OCI-LY3 (cell line): ENCODE data around the gene MAB21L2.
"Not testable (repeated sequence)": the region's sequence is repeated elsewhere in the genome, so short reads cannot be mapped to it uniquely, and the experiment has no call there.

ENCODE experiments used
- H2AFZ ChIP-seq: fragments of 200-600, 300-600 bp; shearing (Covaris generic); 2 replicates; pipeline ENCODE4 v1.6.0; 2014; ENCODE audit warnings: antibody characterized with exemption, low read depth, low read length
- H3K27ac ChIP-seq: fragments of 200-600, 300-600 bp; sonication (generic); 2 replicates; pipeline ENCODE4 v1.5.1; 2014; ENCODE audit warnings: mild to moderate bottlenecking, low read length, moderate library complexity, mixed read lengths
- H3K27me3 ChIP-seq: fragments of 200-600, 300-600 bp; sonication (generic); 2 replicates; pipeline ENCODE4 v1.6.1; 2014; ENCODE audit warnings: low read depth, low read length, mixed read lengths
- H3K36me3 ChIP-seq: fragments of 200-600, 300-600 bp; sonication (generic); replicated peaks from 2 replicates; pipeline ENCODE3; 2014; ENCODE audit warnings: low read depth, low read length, mixed read lengths
- H3K4me1 ChIP-seq: fragments of 300-600, 200-600 bp; sonication (generic); 2 replicates; pipeline ENCODE4 v1.6.1; 2014; ENCODE audit warnings: low read length, mixed read lengths
- H3K4me2 ChIP-seq: fragments of 200-600, 300-600 bp; sonication (generic); 2 replicates; pipeline ENCODE4 v1.6.1; 2014; ENCODE audit warnings: low read length, mixed read lengths
- H3K4me3 ChIP-seq: fragments of 300-600, 200-600 bp; sonication (generic); 2 replicates; pipeline ENCODE4 v1.5.1; 2014; ENCODE audit warnings: antibody characterized with exemption, mild to moderate bottlenecking, low read length, moderate library complexity
- H3K79me2 ChIP-seq: fragments of 300-600, 200-600 bp; shearing (Covaris generic); 2 replicates; pipeline ENCODE4 v1.6.1; 2014; ENCODE audit warnings: mild to moderate bottlenecking, low read length, mixed read lengths
- H3K9ac ChIP-seq: fragments of 300-600, 200-600 bp; shearing (Covaris generic); 2 replicates; pipeline ENCODE4 v1.6.0; 2014; ENCODE audit warnings: mild to moderate bottlenecking, low read length, moderate library complexity
- H3K9me3 ChIP-seq: fragments of 200-600, 300-600 bp; shearing (Covaris generic); 2 replicates; pipeline ENCODE4 v1.6.1; 2014; ENCODE audit warnings: low read length, mixed read lengths; ENCODE audit not compliant: insufficient read depth
- H4K20me1 ChIP-seq: fragments of 200-600, 300-600 bp; sonication (generic); 2 replicates; pipeline ENCODE4 v1.6.1; 2016; ENCODE audit warnings: low read length, mixed read lengths; ENCODE audit not compliant: insufficient read depth
- CTCF ChIP-seq: fragments of 200-600, 300-600 bp; sonication (generic); IDR thresholded peaks from 2 replicates; pipeline ENCODE4 v1.5.1; 2014; ENCODE audit warnings: antibody characterized with exemption, low read length, low read depth
- EZH2phosphoT487 ChIP-seq: fragments of 200-600 bp; shearing (Covaris generic); IDR thresholded peaks from 2 replicates; pipeline ENCODE4 v1.6.1; 2018; ENCODE audit warnings: antibody characterized with exemption, mixed run types, low read depth

Gene MAB21L2

DNA sequence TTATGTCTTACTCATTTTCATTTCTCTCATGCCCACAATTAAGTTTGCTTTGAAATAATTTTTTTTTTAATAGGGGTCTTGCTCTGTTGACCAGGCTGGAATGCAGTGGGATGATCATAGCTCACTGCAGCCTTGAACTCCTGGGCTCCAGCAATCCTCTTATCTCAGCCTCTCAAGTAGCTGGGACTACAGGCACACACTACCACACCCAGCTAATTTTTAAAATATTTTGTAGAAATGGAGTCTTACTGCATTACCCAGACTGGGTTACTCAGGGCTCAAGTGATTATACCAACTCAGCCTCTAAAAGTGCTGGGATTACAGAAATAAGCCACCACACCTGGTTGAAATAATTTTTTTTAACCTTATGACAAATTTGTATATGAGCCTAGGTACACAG, 19.2 kb upstream of the MAB21L2 start:
- Histone ChIP-seq H3K4me3 (no peak overlapping the region), H3K4me1 (no peaks in the 10 kb centered on the region), H4K20me1 (no peaks in the 10 kb centered on the region), H3K4me2 (no peak overlapping the region), H3K9ac (no peak overlapping the region), H3K27ac (no peak overlapping the region), H3K36me3 (no peaks in the 10 kb centered on the region), H3K27me3 (no peaks in the 10 kb centered on the region), H3K79me2 (no peaks in the 10 kb centered on the region), H2AFZ (no peak overlapping the region), H3K9me3 (no peaks in the 10 kb centered on the region)
- TF ChIP-seq EZH2phosphoT487 (no peak), CTCF (no peak)

- not testable (repeated sequence) for H3K4me2 ChIP-seq, H3K27me3 ChIP-seq, H3K27ac ChIP-seq, H4K20me1 ChIP-seq, H3K79me2 ChIP-seq, H2AFZ ChIP-seq, H3K9me3 ChIP-seq, H3K4me3 ChIP-seq, H3K36me3 ChIP-seq, H3K4me1 ChIP-seq, H3K9ac ChIP-seq
These were observed 17.0 kb upstream of the MAB21L2 start for GRCh38 chr4:150564967-150565366.

- TF ChIP-seq CTCF (no peak), EZH2phosphoT487 (no peak)
- Histone ChIP-seq H3K4me2 (no peak overlapping the region), H3K9me3 (no peaks in the 10 kb centered on the region), H3K27ac (no peak overlapping the region), H2AFZ (no peak overlapping the region), H4K20me1 (no peaks in the 10 kb centered on the region), H3K4me1 (no peaks in the 10 kb centered on the region), H3K27me3 (no peaks in the 10 kb centered on the region), H3K4me3 (no peak overlapping the region), H3K9ac (no peak overlapping the region), H3K79me2 (no peaks in the 10 kb centered on the region), H3K36me3 (no peaks in the 10 kb centered on the region)
These were observed 14.9 kb upstream of the MAB21L2 start for GRCh38 chr4:150567070-150567469.

DNA sequence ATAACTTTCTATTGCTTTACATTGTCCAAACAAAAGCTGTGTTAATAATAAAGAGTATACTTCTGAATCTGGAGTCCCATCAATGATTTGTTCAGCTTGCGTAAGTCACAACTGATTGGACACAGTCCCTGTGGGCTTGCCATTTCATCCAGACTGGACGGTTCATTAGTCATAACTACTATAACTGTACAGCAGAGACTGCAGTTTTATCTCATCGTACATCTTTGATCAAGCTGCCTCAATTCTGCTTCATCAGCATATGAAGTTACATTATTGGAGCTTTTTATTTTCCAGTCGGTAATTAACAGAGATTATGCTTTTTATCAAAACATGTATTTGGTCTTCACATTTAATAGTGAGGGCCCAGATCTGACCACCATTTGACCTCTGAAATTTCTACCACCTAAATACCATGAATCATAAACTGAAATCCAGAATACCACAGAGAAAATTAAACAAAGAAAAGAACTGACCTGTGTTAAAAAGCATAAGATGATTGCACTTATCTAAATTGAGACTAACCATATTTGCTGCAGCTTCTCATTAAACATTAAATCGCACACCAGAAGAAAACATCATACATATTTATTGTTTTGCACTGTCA, 12.5 kb upstream of the MAB21L2 start:
- H3K27ac ChIP-seq: no peak overlapping the region
- TF ChIP-seq EZH2phosphoT487: no peak
- TF ChIP-seq CTCF: no peak
- no peaks in the 10 kb centered on the region for H3K79me2 ChIP-seq
- no peaks in the 10 kb centered on the region for H3K9me3 ChIP-seq
- H3K4me3 ChIP-seq: no peak overlapping the region
- H3K4me2 ChIP-seq: no peak overlapping the region
- no peak overlapping the region for H3K9ac ChIP-seq
- no peak overlapping the region for H2AFZ ChIP-seq
- no peaks in the 10 kb centered on the region for H3K36me3 ChIP-seq
- no peaks in the 10 kb centered on the region for H3K27me3 ChIP-seq
- H3K4me1 ChIP-seq: no peaks in the 10 kb centered on the region
- H4K20me1 ChIP-seq: no peaks in the 10 kb centered on the region
